Body of pancreas (tissue), 4 donors: ENCODE results near the gene IQCF2. TPM values are rescaled to one million over a fixed set of nuclear protein-coding genes. Genes with fewer than 3 reads are reported as not detected.
"Not testable (repeated sequence)": the region's sequence is repeated elsewhere in the genome, so short reads cannot be mapped to it uniquely, and the experiment has no call there.

Source experiments
- ATAC-seq: fragments of 150-250 bp; one replicate; pipeline ENCODE4 v1.9.1; 2016
- DNase-seq, 4 donors: peaks; one replicate each; pipeline ENCODE4 v3.0.0-alpha.2; 2019
- H3K27ac ChIP-seq, 4 donors: fragments of 200-600 bp; sonication (generic); 1 replicate in 3 of 4; 2 replicates in 1 of 4; pipeline versions ENCODE4 v1.5.1 to v1.6.1; 2016 to 2019; ENCODE audit warnings: mild to moderate bottlenecking in 1 of 4, mixed read lengths in 1 of 4, moderate library complexity in 1 of 4
- H3K27me3 ChIP-seq, 2 donors: fragments of 200-600 bp; sonication (generic); one replicate each; pipeline ENCODE4 v1.6.0; 2016; ENCODE audit warnings: mild to moderate bottlenecking in 1 of 2
- H3K36me3 ChIP-seq, 2 donors: fragments of 200-600 bp; sonication (generic); replicated peaks in 1 of 2; 2 replicates each; pipeline ENCODE4 v1.5.1; 2016; ENCODE audit warnings: low read depth in 2 of 2; ENCODE audit not compliant: insufficient read depth in 1 of 2
- H3K4me1 ChIP-seq: fragments of 200-600 bp; sonication (generic); one replicate; pipeline ENCODE4 v1.6.0; 2016
- H3K4me3 ChIP-seq, 2 donors: fragments of 200-600 bp; sonication (generic); 1 replicate in 1 of 2; 2 replicates in 1 of 2; pipeline ENCODE4 v1.5.1; 2016 to 2019
- H3K9me3 ChIP-seq, 3 donors: fragments of 200-600 bp; sonication (generic); 1 replicate in 2 of 3; 2 replicates in 1 of 3; pipeline ENCODE4 v1.5.1; 2016
- POLR2A ChIP-seq, 3 donors: fragments of 450-650 bp; IDR thresholded peaks; one replicate each; pipeline ENCODE4 v1.6.1; 2016; ENCODE audit warnings: antibody characterized with exemption in 3 of 3, mild to moderate bottlenecking in 2 of 3
- WGBS, 2 donors: methylation state at CpG; one replicate each; pipeline ENCODE4 v1.1.5; 2017; 5-methylcytosine and 5-hydroxymethylcytosine counted together
- intact Hi-C: fragments of 100-400 bp; cut with DNase I; formaldehyde crosslinking; loops from one replicate; pipeline ENCODE4 v1.15.1; 2023
- total RNA-seq, 2 donors: library from RNA; depleted of rRNA; stranded (reverse); fragments of >200 nt; gene quantifications; one replicate each; pipeline ENCODE4 v1.1.0, GENCODE V29; 2016
- TF ChIP-seq, protein P1 (sequence below), 7 experiments: fragments of 450-650 bp in 4 of 7; fragments of 200-600 bp in 3 of 7; sonication (generic) in 3 of 7; IDR thresholded peaks; one replicate each; pipeline ENCODE4 v1.5.1; 2016 to 2019; ENCODE audit warnings: antibody characterized with exemption in 7 of 7

The IQCF2 gene
- total RNA-seq, 2 donors from 2014 or later, result not detected

DNA sequence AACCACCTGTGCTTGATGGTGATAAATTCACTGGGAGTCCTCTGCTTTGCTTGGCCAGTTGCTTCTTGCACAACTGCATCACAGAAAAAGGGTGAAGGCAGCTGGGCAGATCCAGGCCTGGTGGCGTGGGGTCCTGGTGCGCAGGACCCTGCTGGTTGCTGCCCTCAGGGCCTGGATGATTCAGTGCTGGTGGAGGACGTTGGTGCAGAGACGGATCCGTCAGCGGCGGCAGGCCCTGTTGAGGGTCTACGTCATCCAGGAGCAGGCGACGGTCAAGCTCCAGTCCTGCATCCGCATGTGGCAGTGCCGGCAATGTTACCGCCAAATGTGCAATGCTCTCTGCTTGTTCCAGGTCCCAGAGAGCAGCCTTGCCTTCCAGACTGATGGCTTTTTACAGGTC is 31.1 kb upstream of the IQCF2 start:
- TF ChIP-seq, protein P1, sequence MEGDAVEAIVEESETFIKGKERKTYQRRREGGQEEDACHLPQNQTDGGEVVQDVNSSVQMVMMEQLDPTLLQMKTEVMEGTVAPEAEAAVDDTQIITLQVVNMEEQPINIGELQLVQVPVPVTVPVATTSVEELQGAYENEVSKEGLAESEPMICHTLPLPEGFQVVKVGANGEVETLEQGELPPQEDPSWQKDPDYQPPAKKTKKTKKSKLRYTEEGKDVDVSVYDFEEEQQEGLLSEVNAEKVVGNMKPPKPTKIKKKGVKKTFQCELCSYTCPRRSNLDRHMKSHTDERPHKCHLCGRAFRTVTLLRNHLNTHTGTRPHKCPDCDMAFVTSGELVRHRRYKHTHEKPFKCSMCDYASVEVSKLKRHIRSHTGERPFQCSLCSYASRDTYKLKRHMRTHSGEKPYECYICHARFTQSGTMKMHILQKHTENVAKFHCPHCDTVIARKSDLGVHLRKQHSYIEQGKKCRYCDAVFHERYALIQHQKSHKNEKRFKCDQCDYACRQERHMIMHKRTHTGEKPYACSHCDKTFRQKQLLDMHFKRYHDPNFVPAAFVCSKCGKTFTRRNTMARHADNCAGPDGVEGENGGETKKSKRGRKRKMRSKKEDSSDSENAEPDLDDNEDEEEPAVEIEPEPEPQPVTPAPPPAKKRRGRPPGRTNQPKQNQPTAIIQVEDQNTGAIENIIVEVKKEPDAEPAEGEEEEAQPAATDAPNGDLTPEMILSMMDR (IDR thresholded peaks at IDR 0.05), result no peak
- no peak for TF ChIP-seq POLR2A (IDR thresholded peaks at IDR 0.05)
- Histone ChIP-seq H3K36me3 (no peaks in the 10 kb centered on the region), H3K4me1 (no peaks in the 10 kb centered on the region), H3K9me3 (peaks cover 0 to 7% (median 0%) of the 10 kb centered on the region in 3 donors), H3K27ac (no peak overlapping the region), H3K27me3 (no peaks in the 10 kb centered on the region), H3K4me3 (no peak overlapping the region)
- WGBS, 2 donors, result 91 to 95% methylated on average over 6 to 13 of the region's 13 CpGs
- ATAC-seq, result no peak
- intact Hi-C loops, result no loop called here
- no peak for DNase-seq

DNA sequence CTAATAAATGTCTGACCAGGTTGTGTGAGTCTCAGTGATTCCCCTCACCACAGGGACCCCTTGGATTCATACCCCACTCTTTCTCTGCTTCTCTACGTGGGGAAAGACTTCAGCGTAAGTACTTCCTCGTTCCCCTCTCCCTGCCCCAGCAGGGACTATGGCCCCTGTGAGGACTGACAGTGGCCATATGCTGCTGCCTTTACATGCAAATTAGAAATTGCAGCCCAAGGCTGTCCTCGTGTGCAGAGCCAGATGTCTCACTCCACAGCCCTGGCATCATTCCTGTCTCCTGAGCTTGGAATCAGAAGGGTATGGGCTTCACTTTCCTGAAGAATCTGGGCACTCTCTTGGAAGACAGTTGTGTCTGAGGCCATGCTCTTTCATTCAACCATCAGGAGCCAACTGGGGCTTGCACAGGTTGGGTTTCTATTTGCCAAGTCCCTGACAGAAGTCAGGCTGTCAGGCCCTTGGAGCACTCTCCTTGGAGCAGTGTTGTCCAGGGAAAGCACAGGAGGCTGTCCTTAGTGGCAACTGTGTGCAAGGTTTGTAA is 30.5 kb upstream of the IQCF2 start:
- no peaks in the 10 kb centered on the region for H3K36me3 ChIP-seq
- WGBS, 2 donors, result 47 to 52% methylated on average over 4 of the region's 4 CpGs
- intact Hi-C loops, result no loop called here
- no peaks in the 10 kb centered on the region for H3K4me1 ChIP-seq
- DNase-seq, result no peak
- H3K9me3 ChIP-seq, result peaks cover 0 to 7% (median 0%) of the 10 kb centered on the region in 3 donors
- no peak for TF ChIP-seq POLR2A (IDR thresholded peaks at IDR 0.05)
- TF ChIP-seq, protein P1 (IDR thresholded peaks at IDR 0.05), result no peak
- no peak for ATAC-seq
- no peak overlapping the region for H3K4me3 ChIP-seq
- no peak overlapping the region for H3K27ac ChIP-seq
- H3K27me3 ChIP-seq, result no peaks in the 10 kb centered on the region

DNA sequence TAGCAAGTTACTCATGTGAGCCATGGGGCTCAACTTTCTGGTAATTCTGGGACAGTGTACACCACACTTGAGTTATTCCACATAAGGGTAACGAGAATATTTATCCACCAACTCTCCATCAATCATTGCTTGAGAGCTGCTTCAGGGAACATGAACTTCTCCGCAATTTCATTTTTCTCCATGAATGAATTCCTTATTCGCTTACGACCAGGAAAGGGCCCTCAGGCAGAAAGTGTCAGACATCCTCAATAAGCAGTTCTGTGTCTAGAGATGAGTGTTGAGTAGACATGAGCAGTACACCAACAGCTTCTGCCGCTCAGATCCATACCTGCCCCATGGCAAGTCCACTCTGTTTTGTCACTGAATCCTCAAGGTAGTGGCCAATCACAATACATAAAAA is 24.8 kb upstream of the IQCF2 start:
- DNase-seq (no peak), ATAC-seq (no peak)
- H3K27me3 ChIP-seq, result no peaks in the 10 kb centered on the region
- H3K4me1 ChIP-seq, result no peaks in the 10 kb centered on the region
- H3K36me3 ChIP-seq, result no peaks in the 10 kb centered on the region
- no peaks in the 10 kb centered on the region for H3K9me3 ChIP-seq
- WGBS, 2 donors, result 71 to 80% methylated on average over 5 of the region's 5 CpGs
- no peak overlapping the region for H3K27ac ChIP-seq
- no peak overlapping the region for H3K4me3 ChIP-seq
- intact Hi-C loops, result no loop called here
- TF ChIP-seq, protein P1 (IDR thresholded peaks at IDR 0.05), result no peak
- no peak for TF ChIP-seq POLR2A (IDR thresholded peaks at IDR 0.05)

DNA sequence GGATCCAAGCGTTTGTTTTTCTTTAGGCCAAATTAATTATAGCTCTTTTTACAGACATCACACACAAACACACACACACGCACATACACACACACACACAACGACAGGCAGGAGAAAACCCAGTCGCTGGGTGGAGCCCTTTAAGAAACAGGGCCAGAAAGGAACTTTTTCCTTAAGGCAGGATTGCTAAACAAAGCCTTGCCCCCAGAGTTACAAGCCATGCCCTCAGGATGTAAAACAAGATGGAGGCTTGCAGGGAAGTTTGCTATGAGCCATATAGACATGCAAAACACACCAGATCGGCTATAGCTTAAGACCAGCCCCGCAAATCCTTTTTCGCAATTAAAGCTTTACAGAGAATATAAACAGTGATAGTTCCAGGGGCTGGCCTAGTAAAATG is 16.3 kb upstream of the IQCF2 start:
- Histone ChIP-seq H3K4me1 (no peaks in the 10 kb centered on the region), H3K9me3 (peaks cover 0 to 7% (median 0%) of the 10 kb centered on the region in 3 donors), H3K27me3 (no peaks in the 10 kb centered on the region), H3K36me3 (no peaks in the 10 kb centered on the region), H3K4me3 (no peak overlapping the region), H3K27ac (no peak overlapping the region)
- no peak for DNase-seq
- intact Hi-C loops, result no loop called here
- TF ChIP-seq, protein P1 (IDR thresholded peaks at IDR 0.05), result no peak
- no peak for TF ChIP-seq POLR2A (IDR thresholded peaks at IDR 0.05)
- ATAC-seq, result no peak
- WGBS, 2 donors, result 53 to 65% methylated on average over 7 of the region's 7 CpGs

DNA sequence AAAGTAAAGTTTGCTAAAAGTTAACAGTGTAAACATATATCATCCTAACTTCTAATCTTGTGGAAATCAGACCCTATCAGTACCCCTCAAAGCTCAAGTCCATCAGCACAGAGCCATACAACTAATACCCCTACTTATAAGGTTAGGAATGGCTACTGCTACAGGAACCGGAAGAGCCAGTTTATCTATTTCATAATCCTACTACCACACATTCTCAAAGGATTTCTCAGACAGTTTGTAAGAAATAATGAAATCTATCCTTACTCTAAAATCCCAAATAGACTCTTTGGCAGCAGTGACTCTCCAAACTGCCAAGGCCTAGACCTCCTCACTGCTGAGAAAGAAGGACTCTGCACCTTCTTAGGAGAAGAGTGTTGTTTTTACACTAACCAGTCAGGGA is 6.0 kb upstream of the IQCF2 start:
- ATAC-seq, intact Hi-C loops, DNase-seq, H3K27ac ChIP-seq, H3K9me3 ChIP-seq, H3K4me3 ChIP-seq, H3K4me1 ChIP-seq, H3K27me3 ChIP-seq, H3K36me3 ChIP-seq: not testable (repeated sequence)
- 82 to 94% methylated on average over 1 of the region's 1 CpG for WGBS, 2 donors
